Measurements from ENCODE around the gene LRRC4C.

GRCh38 chr11:40567392-40567791 is 892.1 kb downstream of the LRRC4C start:
- TF ChIP-seq, protein P1, sequence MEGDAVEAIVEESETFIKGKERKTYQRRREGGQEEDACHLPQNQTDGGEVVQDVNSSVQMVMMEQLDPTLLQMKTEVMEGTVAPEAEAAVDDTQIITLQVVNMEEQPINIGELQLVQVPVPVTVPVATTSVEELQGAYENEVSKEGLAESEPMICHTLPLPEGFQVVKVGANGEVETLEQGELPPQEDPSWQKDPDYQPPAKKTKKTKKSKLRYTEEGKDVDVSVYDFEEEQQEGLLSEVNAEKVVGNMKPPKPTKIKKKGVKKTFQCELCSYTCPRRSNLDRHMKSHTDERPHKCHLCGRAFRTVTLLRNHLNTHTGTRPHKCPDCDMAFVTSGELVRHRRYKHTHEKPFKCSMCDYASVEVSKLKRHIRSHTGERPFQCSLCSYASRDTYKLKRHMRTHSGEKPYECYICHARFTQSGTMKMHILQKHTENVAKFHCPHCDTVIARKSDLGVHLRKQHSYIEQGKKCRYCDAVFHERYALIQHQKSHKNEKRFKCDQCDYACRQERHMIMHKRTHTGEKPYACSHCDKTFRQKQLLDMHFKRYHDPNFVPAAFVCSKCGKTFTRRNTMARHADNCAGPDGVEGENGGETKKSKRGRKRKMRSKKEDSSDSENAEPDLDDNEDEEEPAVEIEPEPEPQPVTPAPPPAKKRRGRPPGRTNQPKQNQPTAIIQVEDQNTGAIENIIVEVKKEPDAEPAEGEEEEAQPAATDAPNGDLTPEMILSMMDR (IDR thresholded peaks at IDR 0.05) = no peak
- TF ChIP-seq EP300 (IDR thresholded peaks at IDR 0.05) (no peak), POLR2A (IDR thresholded peaks at IDR 0.05) (no peak), POLR2AphosphoS5 (IDR thresholded peaks at IDR 0.05) (no peak)
